Activated naive CD8-positive, alpha-beta T cell treated with anti-CD3 and anti-CD28 coated beads, Interleukin-2, amount 10 ng/mL, durations not matched to agents 7 days and 5 days (primary cell): ENCODE data around the gene AKIP1. TPM values are rescaled to one million over a fixed set of nuclear protein-coding genes. Genes with fewer than 3 reads are reported as not detected.
"Not testable (repeated sequence)": the region's sequence is repeated elsewhere in the genome, so short reads cannot be mapped to it uniquely, and the experiment has no call there.

Experiments used
- ATAC-seq: fragments of 150-1000 bp; cut with Tn5 transposase; one replicate; pipeline ENCODE4 v1.10.0; 2021; ENCODE audit warnings: low read depth, moderate library complexity
- POLR2A ChIA-PET: fragments of 350-600 bp; sonication (Branson Sonifier 250); formaldehyde crosslinking; loops from one replicate; lab custom pipeline; 2021; ENCODE audit warnings: antibody characterized with exemption; lab: Charles Lee
- DNase-seq: peaks from one replicate; pipeline ENCODE4 v3.0.0; 2021
- H3K27ac Mint-ChIP-seq: one replicate; pipeline ENCODE4 v1.8.0; 2022; ENCODE audit warnings: mild to moderate bottlenecking, mixed read lengths
- H3K27me3 Mint-ChIP-seq: one replicate; pipeline ENCODE4 v1.8.0; 2022; ENCODE audit warnings: mild to moderate bottlenecking, moderate library complexity, mixed read lengths
- H3K36me3 Mint-ChIP-seq: one replicate; pipeline ENCODE4 v1.8.0; 2021; ENCODE audit warnings: mild to moderate bottlenecking, mixed read lengths
- H3K4me1 Mint-ChIP-seq: one replicate; pipeline ENCODE4 v1.8.0; 2021; ENCODE audit warnings: mixed read lengths
- H3K4me3 Mint-ChIP-seq: one replicate; pipeline ENCODE4 v1.8.0; 2022; ENCODE audit warnings: mild to moderate bottlenecking, moderate library complexity, mixed read lengths
- H3K9me3 Mint-ChIP-seq: one replicate; pipeline ENCODE4 v1.8.0; 2021; ENCODE audit warnings: mixed read lengths
- total RNA-seq, 2 experiments: library from RNA; stranded (reverse); gene quantifications; one replicate each; pipeline ENCODE4 v1.2.3, GENCODE V29; 2021

AKIP1 gene
- total RNA-seq, 2 experiments from 2014 or later: 21.8 to 23.4 TPM

DNA sequence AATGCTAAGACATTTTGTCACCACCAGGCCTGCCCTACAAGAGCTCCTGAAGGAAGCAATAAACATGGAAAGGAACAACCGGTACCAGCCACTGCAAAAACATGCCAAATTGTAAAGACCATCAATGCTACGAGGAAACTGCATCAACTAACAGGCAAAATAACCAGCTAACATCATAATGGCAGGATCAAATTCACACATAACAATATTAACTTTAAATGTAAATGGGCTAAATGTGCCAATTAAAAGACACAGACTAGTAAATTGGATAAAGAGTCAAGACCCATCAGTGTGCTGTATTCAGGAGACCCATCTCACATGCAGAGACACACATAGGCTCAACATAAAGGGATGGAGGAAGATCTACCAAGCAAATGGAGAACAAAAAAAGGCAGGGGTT is 19.8 kb upstream of the AKIP1 start:
- H3K36me3 Mint-ChIP-seq, POLR2A ChIA-PET, ATAC-seq, H3K4me3 Mint-ChIP-seq, H3K4me1 Mint-ChIP-seq, H3K27ac Mint-ChIP-seq, DNase-seq: not testable (repeated sequence)
- Mint-ChIP-seq H3K27me3 (peaks cover 16% of the 10 kb centered on the region), H3K9me3 (peaks cover 12% of the 10 kb centered on the region)

DNA sequence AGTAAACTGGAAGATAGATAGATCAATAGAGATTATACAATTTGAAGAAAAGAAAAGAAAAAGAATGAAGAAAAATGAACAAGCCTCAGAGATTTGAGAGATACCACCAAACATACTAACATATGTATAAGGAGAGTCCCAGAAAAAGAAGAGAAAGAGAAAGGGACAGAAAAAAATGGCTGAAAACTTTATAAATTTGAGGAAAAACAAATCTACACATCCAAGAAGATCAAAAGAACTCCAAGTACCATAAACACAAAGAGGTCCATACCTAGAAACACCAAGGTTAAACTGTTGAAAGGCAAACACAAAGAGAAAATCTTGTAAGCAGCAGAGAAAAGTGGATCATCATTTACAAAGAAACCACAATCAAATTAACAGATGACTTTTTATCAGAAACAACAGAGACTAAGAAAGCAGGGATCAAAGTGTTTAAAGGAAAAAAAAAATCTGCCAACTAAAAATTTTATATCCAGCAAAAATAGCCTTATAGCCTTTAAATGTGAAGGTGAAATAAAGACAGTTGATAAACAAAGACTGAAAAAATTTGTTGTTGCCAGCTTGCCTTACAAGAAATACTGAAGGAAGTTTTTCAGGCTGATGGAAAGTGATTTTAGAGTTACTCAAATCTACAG is 11.8 kb upstream of the AKIP1 start:
- ATAC-seq (no peak), DNase-seq (no peak)
- H3K27ac Mint-ChIP-seq: no peak overlapping the region
- H3K4me1 Mint-ChIP-seq: no peaks in the 10 kb centered on the region
- H3K9me3 Mint-ChIP-seq: peaks cover 20% of the 10 kb centered on the region
- no peak overlapping the region for H3K4me3 Mint-ChIP-seq
- H3K27me3 Mint-ChIP-seq: peaks cover 6% of the 10 kb centered on the region
- H3K36me3 Mint-ChIP-seq: peaks cover 12% of the 10 kb centered on the region
- POLR2A ChIA-PET: no interaction called here

DNA sequence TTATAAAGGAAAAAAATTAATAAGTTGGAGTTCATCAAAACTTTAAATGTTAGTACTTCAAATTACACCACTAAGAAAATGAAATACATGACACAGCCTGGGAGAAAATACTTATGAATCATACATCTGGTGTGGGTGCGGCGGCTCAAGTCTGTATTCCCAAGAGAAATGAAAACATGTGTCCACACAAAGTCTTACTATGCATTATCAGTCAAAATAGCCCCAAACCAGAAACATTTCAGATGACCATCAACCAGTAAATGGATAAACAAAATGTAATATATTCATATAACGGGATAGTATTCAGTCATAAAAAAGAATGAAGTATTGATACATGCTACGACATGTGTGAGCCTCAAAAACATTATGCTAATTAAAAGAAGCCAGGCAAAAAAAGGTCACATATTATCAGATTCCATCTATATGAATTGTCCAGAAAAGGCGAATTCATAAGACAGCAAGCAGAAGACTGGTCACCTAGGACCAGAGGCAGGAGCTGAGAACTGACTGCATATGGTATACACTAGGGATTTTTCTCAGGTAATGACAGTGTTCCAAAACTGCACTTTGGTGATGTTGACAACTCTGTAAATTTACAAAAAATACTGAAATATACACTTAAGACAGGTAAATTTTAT is 5.3 kb upstream of the AKIP1 start:
- Mint-ChIP-seq H3K36me3 (peaks cover 4% of the 10 kb centered on the region), H3K4me1 (peaks cover 18% of the 10 kb centered on the region)

DNA sequence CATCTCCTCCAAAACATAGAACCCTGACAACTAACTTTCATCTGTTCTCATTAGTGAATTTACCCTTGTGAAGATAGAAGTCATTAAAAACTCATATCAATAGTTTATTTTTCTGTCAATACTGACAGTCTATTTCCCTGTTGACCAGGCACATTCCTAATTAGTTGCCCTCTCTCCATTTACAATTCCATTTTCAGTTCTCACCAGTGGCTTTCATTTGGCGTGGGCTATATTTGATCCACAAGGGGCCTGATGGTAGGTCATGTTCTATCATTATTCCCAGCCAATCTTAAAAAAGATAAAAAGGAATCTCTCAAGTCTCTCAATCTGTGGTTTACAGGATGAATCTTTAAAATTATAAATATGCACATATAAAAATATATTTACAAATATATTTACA is 3.9 kb upstream of the AKIP1 start:
- no peak overlapping the region for H3K4me3 Mint-ChIP-seq

More for the DNA sequence above, 5.3 kb upstream of the AKIP1 start:
- Mint-ChIP-seq H3K27me3 (peaks cover 4% of the 10 kb centered on the region), H3K4me3 (no peak overlapping the region), H3K9me3 (peaks cover 8% of the 10 kb centered on the region), H3K27ac (no peak overlapping the region)
- DNase-seq: no peak
- ATAC-seq: no peak
- POLR2A ChIA-PET: no interaction called here

DNA sequence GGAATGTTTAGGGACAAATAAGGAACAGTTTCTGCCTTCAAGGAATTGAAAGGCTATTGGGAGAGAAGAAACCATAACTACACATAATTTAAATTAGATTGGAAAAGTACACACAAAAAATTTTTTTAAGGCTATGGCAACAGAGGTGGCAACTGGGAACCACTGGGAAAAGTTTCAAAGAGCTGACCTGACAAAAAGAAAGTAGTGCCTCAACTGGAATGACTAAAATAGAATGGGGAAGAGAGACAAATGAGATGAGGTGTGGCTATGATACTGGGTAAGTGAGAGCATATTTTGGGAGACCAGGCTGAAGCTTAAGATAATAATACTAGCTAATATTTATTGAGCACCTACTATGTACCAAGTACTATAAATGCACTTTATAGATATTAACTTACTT is 2.9 kb upstream of the AKIP1 start:
- no peak overlapping the region for H3K4me3 Mint-ChIP-seq
- H3K36me3 Mint-ChIP-seq: no peaks in the 10 kb centered on the region
- H3K4me1 Mint-ChIP-seq: peaks cover 23% of the 10 kb centered on the region
- ATAC-seq: no peak
- no peaks in the 10 kb centered on the region for H3K9me3 Mint-ChIP-seq
- POLR2A ChIA-PET: interaction anchor here (2.2 kb wide), 1 partner anchor 226 kb away, joined by 6 read pairs; the partner anchor contains the start of genes RPL27A and TRIM66
- H3K27me3 Mint-ChIP-seq: peaks cover 4% of the 10 kb centered on the region
- H3K27ac Mint-ChIP-seq: no peak overlapping the region
- DNase-seq: no peak

More for the DNA sequence above, 3.9 kb upstream of the AKIP1 start:
- Mint-ChIP-seq H3K36me3 (peaks cover 4% of the 10 kb centered on the region), H3K9me3 (peaks cover 3% of the 10 kb centered on the region), H3K4me1 (peaks cover 19% of the 10 kb centered on the region), H3K27me3 (peaks cover 4% of the 10 kb centered on the region), H3K27ac (no peak overlapping the region)
- POLR2A ChIA-PET: interaction anchor here (2.2 kb wide), 1 partner anchor 225 kb away, joined by 6 read pairs; the partner anchor contains the start of genes RPL27A and TRIM66
- DNase-seq (no peak), ATAC-seq (no peak)

- POLR2A ChIA-PET: interaction anchor here (0.7 to 2.3 kb wide), 5 partner anchors 49 to 229 kb away, joined by 3 to 11 read pairs (median 5); partner anchors contain the start of genes RPL27A, TMEM9B and TRIM66
- ATAC-seq (peak; percentile 17), DNase-seq (no peak)
- H3K4me1 Mint-ChIP-seq: peaks cover 41% of the 10 kb centered on the region
- H3K36me3 Mint-ChIP-seq: no peaks in the 10 kb centered on the region
- H3K27ac Mint-ChIP-seq: peak overlapping the region; percentile 68
- no peaks in the 10 kb centered on the region for H3K9me3 Mint-ChIP-seq
- no peaks in the 10 kb centered on the region for H3K27me3 Mint-ChIP-seq
- peak overlapping the region; percentile 93 for H3K4me3 Mint-ChIP-seq
Observed at GRCh38 chr11:8910649-8911026, 351 bp upstream of the AKIP1 start.

DNA sequence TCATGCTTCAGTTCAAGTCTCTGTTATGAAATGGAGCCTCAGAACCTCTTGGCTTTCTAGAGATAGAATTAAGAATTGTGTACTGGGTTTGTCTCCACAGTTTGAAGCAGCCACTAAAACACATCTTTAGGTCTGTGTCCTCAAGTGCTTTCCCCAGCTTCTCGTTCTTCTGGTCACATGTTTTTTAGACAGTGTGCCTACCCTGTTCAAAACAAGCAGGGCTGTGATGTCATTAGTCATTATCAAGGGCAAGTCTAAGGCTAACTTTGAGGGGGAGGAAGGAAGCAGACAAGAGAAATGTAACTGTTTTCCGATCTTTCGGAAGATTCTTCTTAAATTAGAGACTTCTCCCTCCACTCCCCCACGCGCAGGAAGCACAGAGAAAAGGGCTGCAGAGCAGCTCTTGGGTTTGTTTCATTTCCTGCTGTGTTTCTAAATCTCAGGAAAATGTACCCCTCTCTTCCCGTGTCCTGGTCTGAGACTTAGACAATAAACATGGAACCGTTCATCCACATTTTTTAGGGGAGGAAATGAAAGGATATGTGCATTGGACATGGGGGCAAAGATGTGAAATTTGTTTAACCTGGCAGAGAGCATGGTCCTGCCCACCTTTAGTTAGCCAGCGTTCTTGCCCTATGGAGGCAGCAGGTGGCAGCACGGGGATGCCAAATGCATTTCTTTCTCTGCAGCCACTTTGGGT is 3.1 kb downstream of the AKIP1 start:
- Mint-ChIP-seq H3K36me3 (peaks cover 2% of the 10 kb centered on the region), H3K9me3 (no peaks in the 10 kb centered on the region), H3K4me3 (peak overlapping the region; percentile 77), H3K4me1 (peaks cover 41% of the 10 kb centered on the region), H3K27me3 (no peaks in the 10 kb centered on the region), H3K27ac (peak overlapping the region; percentile 85)
- peak; percentile 31 for ATAC-seq
- POLR2A ChIA-PET: interaction anchor here (1.2 to 1.6 kb wide), 3 partner anchors 45 to 225 kb away, joined by 3 to 7 read pairs (median 4); partner anchors contain the start of gene TMEM9B
- peak; percentile 60 for DNase-seq

- DNase-seq (no peak), ATAC-seq (no peak)
- Mint-ChIP-seq H3K9me3 (no peaks in the 10 kb centered on the region), H3K27me3 (no peaks in the 10 kb centered on the region), H3K4me3 (peak overlapping the region; percentile 77), H3K4me1 (peaks cover 41% of the 10 kb centered on the region), H3K36me3 (peaks cover 2% of the 10 kb centered on the region), H3K27ac (peak overlapping the region; percentile 85)
- POLR2A ChIA-PET: interaction anchor here (0.6 to 1.6 kb wide), 4 partner anchors 45 to 226 kb away, joined by 3 to 7 read pairs (median 5); partner anchors contain the start of gene TMEM9B
Observed at GRCh38 chr11:8914661-8915018, 3.7 kb downstream of the AKIP1 start.

DNA sequence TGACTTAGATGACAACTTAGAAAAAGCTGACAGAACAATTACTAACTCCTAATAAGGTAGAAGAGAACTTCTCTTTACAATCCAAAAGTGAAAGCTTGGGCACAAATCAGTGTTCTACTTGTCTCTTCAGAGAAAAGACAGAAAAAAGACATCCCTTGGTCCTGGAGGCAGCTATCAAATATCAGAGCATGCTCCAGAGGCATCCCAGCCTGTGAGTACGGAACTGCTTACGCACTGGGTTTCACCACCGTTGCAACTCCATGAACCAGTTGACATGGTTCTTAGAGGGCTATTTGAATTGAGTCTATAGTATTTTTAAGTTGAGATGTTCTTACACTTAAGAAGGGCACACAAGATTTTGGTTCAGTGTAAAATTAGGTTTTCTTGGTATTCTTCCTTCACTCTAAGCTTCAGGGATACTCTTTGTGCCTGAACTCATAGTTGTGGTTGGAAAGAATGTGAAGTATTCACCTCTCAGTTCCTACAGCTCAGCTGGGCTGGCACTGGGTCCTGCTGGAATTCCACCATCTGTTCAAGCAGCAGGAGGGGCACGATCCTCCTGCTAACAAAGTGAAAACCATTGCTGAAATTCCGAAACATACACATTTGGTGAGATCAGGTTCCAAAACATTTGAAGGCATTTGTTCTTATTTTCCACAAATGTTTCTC is 6.3 kb downstream of the AKIP1 start:
- no peak for DNase-seq
- Mint-ChIP-seq H3K9me3 (no peaks in the 10 kb centered on the region), H3K36me3 (peaks cover 3% of the 10 kb centered on the region), H3K4me1 (peaks cover 31% of the 10 kb centered on the region), H3K27ac (peak overlapping the region; percentile 36), H3K27me3 (no peaks in the 10 kb centered on the region), H3K4me3 (no peak overlapping the region)
- POLR2A ChIA-PET: no interaction called here
- ATAC-seq: no peak

GRCh38 chr11:8922691-8923090 is 11.7 kb downstream of the AKIP1 start:
- H3K9me3 Mint-ChIP-seq: no peaks in the 10 kb centered on the region
- no peak for ATAC-seq
- POLR2A ChIA-PET: no interaction called here
- no peak for DNase-seq
- H3K36me3 Mint-ChIP-seq: peaks cover 4% of the 10 kb centered on the region
- no peak overlapping the region for H3K4me3 Mint-ChIP-seq
- no peaks in the 10 kb centered on the region for H3K4me1 Mint-ChIP-seq
- no peak overlapping the region for H3K27ac Mint-ChIP-seq
- H3K27me3 Mint-ChIP-seq: no peaks in the 10 kb centered on the region

DNA sequence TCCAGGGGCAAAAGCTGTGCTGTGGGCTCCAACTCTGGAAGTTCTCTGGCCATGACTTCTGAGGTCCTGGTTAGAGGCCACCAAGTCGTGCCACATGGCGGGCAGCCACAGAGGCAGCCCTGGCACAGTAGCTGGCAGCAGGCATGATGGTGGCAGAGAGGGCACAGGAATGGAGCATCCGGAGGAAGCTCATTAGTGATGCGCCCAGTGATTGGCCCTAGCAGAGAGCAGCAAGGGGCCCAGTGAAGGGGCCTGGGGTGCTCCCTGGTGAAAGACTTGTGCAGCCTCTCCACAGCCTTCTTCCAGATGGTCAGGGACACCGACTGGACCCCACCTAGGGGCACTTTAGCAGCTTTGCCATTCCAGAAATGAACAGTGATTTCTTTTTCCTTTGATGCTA is 14.7 kb downstream of the AKIP1 start:
- H3K27me3 Mint-ChIP-seq: no peaks in the 10 kb centered on the region
- POLR2A ChIA-PET: no interaction called here
- peaks cover 4% of the 10 kb centered on the region for H3K36me3 Mint-ChIP-seq
- H3K4me3 Mint-ChIP-seq: no peak overlapping the region
- no peak for DNase-seq
- no peaks in the 10 kb centered on the region for H3K9me3 Mint-ChIP-seq
- ATAC-seq: no peak
- H3K4me1 Mint-ChIP-seq: no peaks in the 10 kb centered on the region
- H3K27ac Mint-ChIP-seq: no peak overlapping the region

DNA sequence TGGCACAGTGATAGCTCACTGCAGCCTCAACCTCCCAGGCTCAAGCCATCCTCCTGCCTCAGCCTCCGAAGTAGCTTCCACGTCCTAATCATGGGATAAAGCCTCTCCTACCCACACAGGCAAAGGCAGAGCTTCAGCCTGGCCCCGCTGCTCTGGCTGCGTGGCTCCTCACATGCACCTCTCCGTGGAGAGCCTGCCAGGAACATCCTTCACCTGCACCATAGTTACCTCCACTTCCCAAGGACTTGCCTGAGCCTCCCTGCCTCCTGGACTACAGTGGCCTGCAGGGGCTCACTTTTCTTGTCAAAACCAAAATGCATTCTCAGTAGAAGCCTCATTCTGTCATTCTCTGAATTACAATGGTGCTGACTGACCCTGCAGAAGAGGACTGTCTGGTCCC is 15.2 kb downstream of the AKIP1 start:
- no peak for ATAC-seq

GRCh38 chr11:8927233-8927632 is 16.2 kb downstream of the AKIP1 start:
- Mint-ChIP-seq H3K27me3 (no peaks in the 10 kb centered on the region), H3K4me1 (no peaks in the 10 kb centered on the region), H3K36me3 (peaks cover 3% of the 10 kb centered on the region), H3K4me3 (no peak overlapping the region), H3K9me3 (no peaks in the 10 kb centered on the region), H3K27ac (peak overlapping the region; percentile 46)
- DNase-seq (no peak), ATAC-seq (no peak)
- POLR2A ChIA-PET: no interaction called here

More for the DNA sequence above, 15.2 kb downstream of the AKIP1 start:
- DNase-seq: no peak
- H3K9me3 Mint-ChIP-seq: no peaks in the 10 kb centered on the region
- no peaks in the 10 kb centered on the region for H3K27me3 Mint-ChIP-seq
- H3K27ac Mint-ChIP-seq: no peak overlapping the region
- H3K4me3 Mint-ChIP-seq: no peak overlapping the region
- POLR2A ChIA-PET: no interaction called here
- H3K36me3 Mint-ChIP-seq: peaks cover 4% of the 10 kb centered on the region
- H3K4me1 Mint-ChIP-seq: no peaks in the 10 kb centered on the region
